Urinary bladder (tissue), 4 donors: ENCODE data around the gene ANO9. TPM values are rescaled to one million over a fixed set of nuclear protein-coding genes. Genes with fewer than 3 reads are reported as not detected.
"Not testable (repeated sequence)": the region's sequence is repeated elsewhere in the genome, so short reads cannot be mapped to it uniquely, and the experiment has no call there.

ENCODE experiments used
- DNase-seq: peaks from one replicate; pipeline ENCODE4 v3.0.0-alpha.2; 2015; ENCODE audit errors: extremely low spot score
- H3K27ac ChIP-seq: one replicate; pipeline ENCODE4 v1.5.1; 2013; ENCODE audit warnings: low read depth, mild to moderate bottlenecking, moderate library complexity
- H3K36me3 ChIP-seq: one replicate; pipeline ENCODE4 v1.6.1; 2013; ENCODE audit warnings: mild to moderate bottlenecking, moderate library complexity; ENCODE audit not compliant: insufficient read depth
- H3K4me1 ChIP-seq: one replicate; pipeline ENCODE4 v1.6.1; 2013; ENCODE audit warnings: mild to moderate bottlenecking, moderate library complexity; ENCODE audit not compliant: insufficient read depth
- H3K4me3 ChIP-seq: one replicate; pipeline ENCODE4 v1.5.1; 2013; ENCODE audit warnings: low read depth, low read length
- WGBS: extraction: QIAGEN DNeasy Blood & Tissue Kit; methylation state at CpG from one replicate; pipeline ENCODE4 v1.1.7; 2013; 5-methylcytosine and 5-hydroxymethylcytosine counted together
- polyA plus RNA-seq: library from polyadenylated mRNA; stranded (reverse); fragments of 200-250 nt; gene quantifications from one replicate; pipeline ENCODE4 v1.2.3, GENCODE V29; 2013
- total RNA-seq: library from RNA; depleted of rRNA; stranded (reverse); fragments of >200 nt; gene quantifications from one replicate; pipeline ENCODE4 v1.2.3, GENCODE V29; 2014
- donor health status: healthy with polysubstance abuse.
- donor health status: healthy.

Gene ANO9
- total and polyA plus RNA-seq, 2 donors, result 1.3 to 5.1 TPM

DNA sequence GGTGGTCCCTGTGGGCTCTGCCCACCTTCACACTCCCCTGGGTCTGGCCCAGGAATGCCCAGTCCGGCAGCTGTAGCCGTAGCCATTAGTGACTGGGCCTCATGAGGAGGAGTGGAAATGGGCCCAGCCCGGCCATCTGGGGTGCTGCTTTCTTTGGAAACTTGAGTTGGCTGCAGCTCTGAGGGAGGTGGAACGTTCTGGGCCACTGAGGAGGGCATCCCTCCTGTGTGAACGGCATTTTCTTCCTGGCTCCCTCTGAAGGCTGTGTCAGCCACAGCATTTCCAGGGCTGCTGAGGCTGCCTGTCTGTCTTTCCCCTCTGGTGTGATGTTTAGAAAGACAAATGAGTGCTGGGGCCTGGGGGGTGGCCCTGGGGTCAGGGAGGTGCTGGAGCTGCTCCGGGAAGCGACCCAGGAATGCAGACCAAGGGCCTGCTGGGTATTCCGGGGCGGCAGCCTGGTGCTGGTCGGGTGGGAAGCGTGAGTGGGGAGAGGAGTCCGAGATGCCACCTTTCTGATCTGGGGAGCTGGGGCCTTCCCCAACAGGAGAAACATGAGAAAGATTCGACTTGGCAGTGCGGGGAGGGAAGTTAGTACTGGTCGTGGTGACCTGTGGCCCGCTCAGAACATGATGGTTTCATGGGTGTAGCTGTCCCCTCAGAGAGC is 35.4 kb upstream of the ANO9 start:
- no peaks in the 10 kb centered on the region for H3K4me1 ChIP-seq
- no peak overlapping the region for H3K27ac ChIP-seq
- H3K36me3 ChIP-seq, result no peaks in the 10 kb centered on the region
- H3K4me3 ChIP-seq, result no peak overlapping the region
- 80% methylated on average over 16 of the region's 16 CpGs for WGBS
- no peak for DNase-seq

DNA sequence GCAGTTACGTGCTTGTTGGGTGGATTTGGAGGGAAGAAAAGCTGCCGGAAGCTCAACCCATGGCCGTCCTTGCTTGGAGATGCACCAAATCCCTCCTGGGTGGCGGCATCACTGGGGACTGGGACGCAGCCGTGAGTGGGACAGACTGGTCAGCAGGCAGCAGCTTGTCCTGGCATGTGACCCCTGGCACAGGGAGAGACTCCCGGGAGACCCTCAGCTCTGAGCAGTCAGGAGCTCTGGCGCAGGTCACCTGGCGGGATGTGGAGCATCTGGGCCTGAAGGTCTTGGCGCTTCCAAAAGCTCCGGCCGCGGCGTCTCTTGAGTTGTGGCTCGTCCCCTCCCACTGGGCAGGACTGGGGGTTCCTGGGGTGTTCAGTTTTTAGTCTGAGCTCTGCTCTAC is 34.6 kb upstream of the ANO9 start:
- no peak for DNase-seq
- 95% methylated on average over 15 of the region's 15 CpGs for WGBS
- Histone ChIP-seq H3K4me3 (no peak overlapping the region), H3K27ac (no peak overlapping the region), H3K36me3 (no peaks in the 10 kb centered on the region), H3K4me1 (no peaks in the 10 kb centered on the region)

DNA sequence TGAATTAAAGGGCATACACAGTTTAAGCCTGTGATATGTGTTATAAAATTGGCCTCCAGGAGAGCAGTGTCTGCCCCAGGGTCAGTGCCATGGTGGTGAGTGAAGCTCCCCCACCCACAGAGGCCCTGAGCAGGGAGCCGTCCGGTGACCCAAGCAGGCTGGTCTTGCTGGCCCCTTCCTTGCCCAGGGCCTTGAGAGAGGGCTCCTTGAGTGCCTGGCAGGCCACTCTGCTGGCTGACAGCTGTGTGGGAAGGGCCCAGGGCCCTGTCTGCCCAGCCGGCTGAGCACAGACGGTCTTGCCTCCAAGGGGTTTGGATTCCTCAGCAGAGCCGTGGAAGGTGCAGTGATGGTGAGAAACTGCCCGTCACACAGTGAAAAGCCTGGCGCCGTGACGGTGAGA is 34.1 kb upstream of the ANO9 start:
- DNase-seq, result no peak
- WGBS, result 94% methylated on average over 9 of the region's 9 CpGs

DNA sequence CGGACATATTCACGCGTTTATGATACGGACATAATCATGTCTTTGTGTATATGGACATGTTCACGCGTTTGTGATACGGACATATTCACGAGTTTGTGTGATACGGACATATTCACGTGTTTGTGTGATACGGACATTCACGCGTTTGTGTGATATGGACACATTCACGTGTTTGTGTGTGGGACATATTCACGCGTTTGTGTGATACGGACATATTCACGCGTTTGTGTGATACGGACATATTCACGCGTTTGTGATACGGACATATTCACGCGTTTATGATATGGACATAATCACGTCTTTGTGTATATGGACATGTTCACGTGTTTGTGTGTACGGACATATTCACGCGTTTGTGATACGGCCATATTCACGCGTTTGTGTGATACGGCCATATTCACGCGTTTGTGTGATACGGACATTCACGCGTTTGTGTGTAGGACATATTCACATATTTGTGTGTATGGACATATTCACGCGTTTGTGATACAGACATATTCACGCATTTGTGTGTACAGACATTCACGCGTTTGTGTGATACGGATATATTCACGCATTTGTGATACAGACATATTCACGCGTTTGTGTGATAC is 33.2 kb upstream of the ANO9 start:
- Histone ChIP-seq H3K4me1 (no peaks in the 10 kb centered on the region), H3K27ac (no peak overlapping the region), H3K4me3 (no peak overlapping the region), H3K36me3 (no peaks in the 10 kb centered on the region)
- no peak for DNase-seq
- WGBS, result 95% methylated on average over 48 of the region's 48 CpGs

More for the DNA sequence above, 34.1 kb upstream of the ANO9 start:
- Histone ChIP-seq H3K4me3 (no peak overlapping the region), H3K4me1 (no peaks in the 10 kb centered on the region), H3K36me3 (no peaks in the 10 kb centered on the region), H3K27ac (no peak overlapping the region)

DNA sequence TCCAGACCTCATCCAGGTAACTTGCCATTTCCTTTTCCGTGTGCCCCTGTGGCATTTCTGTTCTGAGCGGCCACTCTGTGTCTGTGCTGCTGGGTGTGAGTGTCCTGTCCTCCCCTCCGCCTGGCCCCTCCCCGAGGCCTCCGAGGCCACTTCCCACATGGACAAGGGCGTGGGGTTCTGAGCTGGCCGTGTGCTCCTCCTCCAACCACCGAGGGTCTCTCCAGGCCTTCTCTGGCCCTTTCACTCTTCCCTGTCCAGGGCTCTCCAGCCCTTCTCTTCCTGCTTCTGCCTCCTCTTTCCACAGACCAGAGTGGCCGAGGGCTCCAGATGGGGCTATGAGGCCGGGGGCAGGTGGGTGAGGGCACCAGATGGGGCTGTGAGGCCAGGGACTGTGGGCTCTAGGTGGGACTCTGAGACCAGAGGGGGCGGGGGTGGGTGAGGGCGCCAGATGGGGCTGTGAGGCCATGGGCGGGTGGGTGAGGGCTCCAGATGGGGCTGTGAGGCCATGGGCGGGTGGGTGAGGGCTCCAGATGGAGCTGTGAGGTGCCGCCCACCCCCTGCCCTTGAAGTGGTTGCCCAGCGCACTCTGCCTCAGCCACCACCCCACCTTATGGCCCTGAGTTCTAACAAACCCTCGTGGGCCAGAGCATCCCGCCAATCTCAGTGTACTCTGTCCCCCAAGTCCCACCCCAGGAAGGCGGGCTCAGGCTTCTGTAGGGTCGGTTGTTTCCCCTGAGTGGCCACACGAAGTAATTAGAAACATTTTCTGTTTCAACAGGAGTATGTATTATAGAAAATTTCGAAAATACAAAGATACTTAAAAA is 32.4 kb upstream of the ANO9 start:
- 87% methylated on average over 22 of the region's 22 CpGs for WGBS
- Histone ChIP-seq H3K27ac (no peak overlapping the region), H3K4me3 (no peak overlapping the region), H3K4me1 (no peaks in the 10 kb centered on the region), H3K36me3 (no peaks in the 10 kb centered on the region)
- DNase-seq, result no peak

DNA sequence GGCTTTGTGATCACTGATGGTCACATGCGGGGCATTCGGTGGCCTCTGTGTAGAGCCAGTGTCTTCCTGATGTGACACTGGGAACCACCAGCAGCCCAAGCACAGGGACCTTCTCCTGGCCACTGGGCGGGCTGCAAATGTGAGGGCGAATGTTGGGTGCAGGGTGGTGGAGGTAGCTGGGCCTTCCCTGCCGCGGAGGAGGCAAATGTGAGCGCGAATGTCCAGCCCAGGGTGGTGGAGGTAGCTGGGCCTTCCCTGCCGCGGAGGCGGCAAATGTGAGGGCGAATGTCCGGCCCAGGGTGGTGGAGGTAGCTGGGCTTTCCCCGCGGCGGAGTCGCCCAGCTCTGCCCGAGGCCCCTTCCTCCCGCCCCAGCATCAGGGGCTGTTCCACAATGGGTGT is 31.6 kb upstream of the ANO9 start:
- no peaks in the 10 kb centered on the region for H3K36me3 ChIP-seq
- no peaks in the 10 kb centered on the region for H3K4me1 ChIP-seq
- no peak overlapping the region for H3K27ac ChIP-seq
- no peak overlapping the region for H3K4me3 ChIP-seq
- DNase-seq, result no peak
- WGBS, result 95% methylated on average over 19 of the region's 19 CpGs

DNA sequence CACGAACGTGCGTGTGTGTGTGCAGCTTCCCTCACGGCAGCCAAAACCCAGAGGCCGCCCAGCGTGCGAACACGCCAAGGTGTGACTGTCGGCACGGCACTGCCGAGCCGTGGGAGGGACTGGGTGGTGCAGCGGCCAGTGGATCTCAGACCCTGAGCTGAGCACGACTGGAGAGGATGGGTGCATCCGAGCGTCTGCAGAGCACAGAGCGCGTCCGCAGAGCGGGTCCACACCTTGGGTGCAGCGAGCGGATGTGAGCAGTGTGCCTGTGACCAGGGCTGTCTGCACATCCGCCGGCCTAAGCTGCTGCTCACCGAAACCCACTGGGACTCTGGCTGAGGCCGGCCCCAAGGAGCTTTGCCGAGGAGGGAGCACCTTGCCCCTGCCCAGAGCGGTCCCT is 31.0 kb upstream of the ANO9 start:
- 94% methylated on average over 28 of the region's 28 CpGs for WGBS
- DNase-seq, result no peak
- no peaks in the 10 kb centered on the region for H3K36me3 ChIP-seq

DNA sequence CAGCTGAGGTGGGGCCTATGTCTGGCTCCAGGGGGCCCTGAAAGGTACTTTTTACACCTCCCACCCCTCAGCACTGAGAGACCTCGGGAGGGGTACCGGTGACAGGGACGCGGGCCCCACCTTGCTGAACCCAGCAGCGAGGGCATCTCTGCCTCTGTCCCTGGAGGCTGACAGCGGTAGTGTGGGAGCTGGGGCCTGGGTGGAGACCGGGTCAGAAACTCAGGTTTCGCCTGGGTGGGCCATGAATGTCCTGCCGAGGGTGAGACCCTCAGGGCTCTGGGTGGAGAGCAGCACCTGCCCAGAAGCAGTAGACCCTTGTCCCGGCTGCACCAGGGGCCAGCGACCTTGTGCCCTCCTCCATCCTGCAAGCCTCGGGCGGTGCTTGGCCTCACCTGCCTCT is 30.5 kb upstream of the ANO9 start:
- H3K4me1 ChIP-seq, result no peaks in the 10 kb centered on the region
- WGBS, result 89% methylated on average over 13 of the region's 13 CpGs
- no peaks in the 10 kb centered on the region for H3K36me3 ChIP-seq
- no peak overlapping the region for H3K27ac ChIP-seq
- H3K4me3 ChIP-seq, result no peak overlapping the region
- DNase-seq, result no peak

More for the DNA sequence above, 31.0 kb upstream of the ANO9 start:
- Histone ChIP-seq H3K4me3 (no peak overlapping the region), H3K27ac (no peak overlapping the region), H3K4me1 (no peaks in the 10 kb centered on the region)

DNA sequence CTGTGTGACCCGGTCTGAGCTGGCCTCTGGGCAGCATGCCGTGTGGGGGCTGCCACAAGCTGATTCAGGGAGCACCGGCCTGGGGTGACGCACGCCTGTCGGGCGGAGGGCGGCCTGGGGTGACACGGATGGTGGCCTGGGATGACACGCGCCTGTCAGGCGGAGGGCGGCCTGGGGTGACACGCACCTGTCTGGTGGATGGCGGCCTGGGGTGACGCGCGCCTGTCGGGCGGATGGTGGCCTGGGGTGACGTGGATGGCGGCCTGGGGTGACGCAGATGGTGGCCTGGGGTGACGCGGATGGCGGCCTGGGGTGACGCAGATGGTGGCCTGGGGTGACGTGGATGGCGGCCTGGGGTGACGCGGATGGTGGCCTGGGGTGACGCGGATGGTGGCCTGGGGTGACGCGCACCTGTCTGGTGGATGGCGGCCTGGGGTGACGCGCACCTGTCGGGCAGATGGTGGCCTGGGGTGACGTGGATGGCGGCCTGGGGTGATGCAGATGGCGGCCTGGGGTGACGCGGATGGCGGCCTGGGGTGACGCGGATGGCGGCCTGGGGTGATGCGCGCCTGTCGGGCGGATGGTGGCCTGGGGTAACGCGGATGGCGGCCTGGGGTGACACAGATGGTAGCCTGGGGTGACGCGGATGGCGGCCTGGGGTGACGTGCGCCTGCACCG is 29.8 kb upstream of the ANO9 start:
- 97% methylated on average over 61 of the region's 61 CpGs for WGBS
- DNase-seq, result no peak

DNA sequence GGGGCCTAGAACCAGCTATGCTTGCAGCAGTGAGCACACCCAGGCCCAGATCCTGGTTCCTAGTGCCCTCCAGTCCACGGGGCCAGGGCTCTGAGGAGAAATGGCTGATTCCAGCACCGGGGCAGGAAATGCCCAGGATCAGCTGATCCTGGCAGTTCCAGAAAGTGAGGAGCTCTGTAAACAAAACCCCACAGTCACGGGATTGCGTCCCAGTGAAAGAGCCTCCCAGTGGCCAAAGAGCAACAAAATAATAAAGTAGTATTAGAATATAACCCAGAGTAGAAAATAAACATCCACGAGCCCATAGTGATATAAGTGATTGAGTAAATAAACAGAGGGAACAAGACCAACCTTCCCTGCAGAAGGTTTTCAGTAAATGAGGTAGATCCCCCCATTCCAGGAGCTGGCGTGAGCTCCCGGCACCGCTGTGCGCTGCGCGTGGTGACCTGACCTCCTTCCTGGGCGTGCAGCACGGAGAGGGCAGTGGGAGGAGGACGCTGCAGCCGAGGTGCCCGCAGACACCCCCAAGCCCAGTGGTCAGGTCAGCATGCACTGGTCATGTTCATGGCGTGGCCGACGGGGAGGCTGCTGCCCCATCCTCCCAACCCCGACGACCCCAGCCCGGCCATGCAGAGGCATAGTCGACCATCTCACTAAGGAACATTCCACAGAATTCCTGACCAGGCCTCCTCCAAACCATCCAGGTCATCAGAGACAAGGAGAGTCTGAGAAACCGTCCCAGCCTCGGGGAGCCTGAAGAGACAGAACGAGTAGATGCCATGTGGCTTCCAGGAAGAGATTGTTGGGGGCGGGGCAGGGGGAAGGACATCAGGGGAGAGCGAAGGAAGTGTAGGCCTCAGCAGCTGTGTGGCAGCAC is 28.1 kb upstream of the ANO9 start:
- no peaks in the 10 kb centered on the region for H3K36me3 ChIP-seq

More for the DNA sequence above, 29.8 kb upstream of the ANO9 start:
- Histone ChIP-seq H3K4me3 (no peak overlapping the region), H3K27ac (no peak overlapping the region), H3K4me1 (no peaks in the 10 kb centered on the region), H3K36me3 (no peaks in the 10 kb centered on the region)

DNA sequence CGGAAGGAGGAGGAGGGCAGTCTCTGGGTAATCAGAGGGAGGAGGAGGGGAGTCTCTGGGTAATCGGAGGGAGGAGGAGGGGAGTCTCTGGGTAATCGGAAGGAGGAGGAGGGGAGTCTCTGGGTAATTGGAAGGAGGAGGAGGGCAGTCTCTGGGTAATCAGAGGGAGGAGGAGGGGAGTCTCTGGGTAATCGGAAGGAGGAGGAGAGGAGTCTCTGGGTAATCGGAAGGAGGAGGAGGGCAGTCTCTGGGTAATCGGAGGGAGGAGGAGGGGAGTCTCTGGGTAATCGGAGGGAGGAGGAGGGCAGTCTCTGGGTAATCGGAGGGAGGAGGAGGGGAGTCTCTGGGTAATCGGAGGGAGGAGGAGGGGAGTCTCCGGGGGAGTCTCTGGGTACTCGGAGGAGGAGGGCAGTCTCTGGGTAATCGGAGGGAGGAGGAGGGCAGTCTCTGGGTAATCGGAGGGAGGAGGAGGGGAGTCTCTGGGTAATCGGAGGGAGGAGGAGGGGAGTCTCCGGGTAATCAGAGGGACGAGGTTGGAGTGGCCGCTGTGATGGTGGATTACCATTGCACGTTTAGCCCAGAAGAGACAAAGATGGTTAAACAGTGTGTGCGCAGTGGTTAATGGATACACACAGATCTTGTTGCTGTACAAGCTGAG is 27.3 kb upstream of the ANO9 start:
- H3K27ac ChIP-seq, result peak overlapping the region; percentile 53
- H3K4me3 ChIP-seq, H3K36me3 ChIP-seq, DNase-seq, H3K4me1 ChIP-seq: not testable (repeated sequence)
- 24% methylated on average over 19 of the region's 19 CpGs for WGBS

More for the DNA sequence above, 28.1 kb upstream of the ANO9 start:
- H3K27ac ChIP-seq, result peak overlapping the region; percentile 53
- H3K4me1 ChIP-seq, result no peaks in the 10 kb centered on the region
- 56% methylated on average over 28 of the region's 28 CpGs for WGBS
- H3K4me3 ChIP-seq, result no peak overlapping the region
- DNase-seq, result no peak

DNA sequence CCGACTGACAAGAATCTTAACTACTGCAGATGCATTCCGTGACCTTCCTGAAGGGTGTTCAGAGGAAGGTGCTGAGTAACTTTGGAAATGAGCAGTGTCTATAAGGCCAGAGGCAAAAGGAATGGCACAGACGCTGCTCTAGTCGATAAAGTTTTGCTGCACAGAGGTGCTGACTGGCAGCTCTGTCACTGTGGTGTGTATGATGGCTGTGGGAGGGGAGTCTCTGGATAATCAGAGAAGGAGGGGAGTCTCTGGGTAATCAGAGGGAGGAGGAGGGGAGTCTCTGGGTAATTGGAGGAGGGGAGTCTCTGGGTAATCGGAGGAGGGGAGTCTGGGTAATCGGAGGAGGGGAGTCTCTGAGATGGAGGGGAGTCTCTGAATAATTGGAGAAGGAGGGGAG is 26.7 kb upstream of the ANO9 start:
- Histone ChIP-seq H3K27ac (no peak overlapping the region), H3K36me3 (no peaks in the 10 kb centered on the region), H3K4me3 (no peak overlapping the region), H3K4me1 (no peaks in the 10 kb centered on the region)
- no peak for DNase-seq
- WGBS, result 58% methylated on average over 6 of the region's 6 CpGs
